NCI-H146 treated with DMSO at 0.1 percent for 48 hours (cell line): Measurements from ENCODE around the gene RFLNA.

Experiments
- DNase-seq: peaks from one replicate; lab custom pipeline; 2025; ENCODE audit not compliant: unreplicated experiment; lab: John Stamatoyannopoulos, UW

RFLNA gene

DNA sequence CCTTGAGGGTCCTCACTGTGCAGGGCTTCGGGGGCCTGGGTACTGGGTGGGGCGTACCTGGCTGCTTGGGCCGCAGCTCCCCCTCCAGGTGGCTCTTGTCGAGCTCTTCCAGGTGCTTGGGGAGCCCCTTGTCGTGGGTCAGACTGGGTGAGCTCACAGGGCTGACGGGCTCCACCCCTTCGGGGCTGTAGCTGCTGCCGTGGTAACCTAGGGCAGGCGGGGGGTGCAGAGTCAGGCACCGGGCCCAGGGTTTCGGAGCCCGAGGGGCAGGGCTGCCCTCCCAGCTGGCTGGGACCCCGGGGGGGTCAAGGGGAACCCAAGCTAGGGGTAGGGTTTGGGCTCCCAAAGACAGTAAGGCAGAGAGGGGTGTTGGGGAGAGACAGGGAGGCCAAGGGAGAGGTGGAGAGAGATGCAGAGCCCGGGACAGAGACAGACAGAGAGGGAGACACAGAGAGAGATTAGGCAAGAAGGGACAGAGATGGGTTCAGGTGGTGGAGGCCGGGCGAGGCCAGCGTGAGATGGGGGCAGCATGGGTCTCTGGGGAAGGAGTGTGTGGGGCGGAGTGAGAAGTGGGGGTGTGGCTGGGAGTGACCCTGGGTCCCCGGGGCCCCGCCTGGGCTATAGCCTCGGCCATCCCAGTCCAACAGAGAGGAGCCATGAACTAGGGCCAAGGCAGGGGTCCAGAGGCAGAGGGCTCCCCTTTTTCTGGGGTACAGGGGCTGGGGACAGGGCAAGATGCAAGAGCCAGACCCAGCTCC is 40.7 kb downstream of the RFLNA start:
- no peak for DNase-seq

DNA sequence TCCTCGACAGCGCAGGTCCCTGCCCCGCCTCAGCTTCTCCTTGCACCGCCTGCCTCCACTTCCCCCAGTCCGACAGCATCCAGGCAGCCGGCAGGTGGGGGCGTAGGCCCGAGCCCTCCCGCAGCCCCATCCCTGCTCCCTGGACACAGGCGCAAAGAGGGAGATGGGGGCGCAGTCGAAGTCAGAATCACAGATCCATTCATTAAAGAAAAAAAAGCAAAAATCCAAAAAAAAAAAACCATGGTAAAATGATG is 41.2 kb downstream of the RFLNA start:
- no peak for DNase-seq

DNA sequence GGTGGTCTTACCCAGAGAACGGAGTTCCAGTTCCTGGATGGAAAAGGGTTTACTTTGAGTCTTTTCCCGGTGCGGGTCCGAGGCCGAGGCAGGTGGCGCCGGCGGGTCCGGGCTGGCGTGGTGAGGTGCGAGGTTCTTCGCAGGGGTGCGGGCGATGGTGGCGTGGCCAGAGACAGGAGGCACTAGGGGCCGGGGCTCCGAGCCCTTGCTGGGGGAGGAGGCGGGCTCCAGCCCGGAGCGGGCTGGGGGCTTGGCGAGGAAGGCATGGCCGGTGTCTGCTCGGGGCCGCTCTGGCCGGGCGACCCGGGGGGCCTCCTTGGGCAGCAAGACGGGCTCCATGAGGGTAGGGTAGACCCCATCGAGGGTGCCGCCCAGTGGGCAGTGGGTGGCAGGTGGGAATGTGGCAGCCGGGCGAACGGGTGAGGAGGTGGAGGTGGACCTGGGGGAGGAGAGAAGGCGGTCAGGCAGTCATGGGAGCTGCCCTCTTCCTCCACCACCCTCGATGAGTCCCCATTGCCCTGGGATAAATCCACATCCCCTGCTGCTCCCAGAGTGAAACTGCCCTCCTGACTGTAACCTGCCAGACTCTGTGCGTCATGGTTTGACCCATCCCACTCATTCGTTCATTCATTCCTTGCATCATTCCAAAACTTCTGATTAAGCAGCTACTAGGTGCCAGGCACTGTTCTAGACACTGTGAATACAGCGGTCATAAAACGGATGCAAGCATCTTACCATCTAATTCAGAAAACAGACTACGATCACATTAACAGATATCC is 42.0 kb downstream of the RFLNA start:
- no peak for DNase-seq

GRCh38 chr12:124337622-124338021 is 42.7 kb downstream of the RFLNA start:
- DNase-seq, result no peak

DNA sequence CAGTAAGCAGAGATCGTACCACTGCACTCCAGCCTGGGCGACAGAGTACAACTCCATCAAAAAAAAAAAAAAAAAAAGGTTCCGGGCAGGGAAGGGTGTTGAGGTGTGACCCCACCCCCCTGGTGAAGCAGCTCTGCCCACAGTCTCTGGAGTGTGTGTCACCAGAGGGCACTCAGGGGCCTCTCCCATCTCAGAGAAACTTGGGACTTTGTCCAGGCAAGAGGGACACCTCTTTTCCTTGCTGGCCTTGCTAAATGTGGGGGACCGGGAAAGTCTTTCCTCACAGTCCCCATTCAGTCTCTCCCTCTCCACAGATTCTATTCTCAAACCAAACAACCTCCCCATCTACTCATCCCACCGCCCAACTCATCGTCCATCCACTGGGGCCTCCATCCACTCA is 43.6 kb downstream of the RFLNA start:
- no peak for DNase-seq

DNA sequence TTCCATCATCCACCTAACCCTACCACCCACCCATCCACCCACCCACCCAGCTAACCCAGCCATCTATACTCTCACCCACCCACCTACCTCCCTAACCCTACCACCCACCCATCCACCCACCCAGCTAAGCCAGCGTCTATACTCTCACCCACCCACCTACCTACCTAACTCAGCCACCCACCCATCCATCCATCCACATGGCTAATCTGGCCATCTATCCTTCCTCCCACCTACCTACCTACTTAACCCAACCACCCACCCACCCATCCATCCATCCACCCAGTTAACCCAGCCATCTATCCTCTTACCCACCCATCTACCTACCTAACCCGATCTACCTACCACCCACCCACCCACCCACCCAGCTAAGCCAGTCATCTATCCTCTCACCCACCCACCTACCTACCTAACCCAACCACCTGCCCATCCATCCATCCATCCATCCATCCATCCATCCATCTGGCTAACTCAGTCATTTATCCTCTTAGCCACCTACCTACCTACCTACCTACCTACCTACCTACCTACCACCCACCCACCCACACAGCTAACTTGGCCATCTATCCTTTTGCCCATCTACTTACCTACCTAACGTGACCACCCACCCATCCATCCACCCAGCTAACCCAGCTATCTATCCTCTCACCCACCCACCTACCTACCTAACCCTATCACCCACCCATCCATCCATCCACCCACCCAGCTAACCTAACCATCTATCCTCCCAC is 44.1 kb downstream of the RFLNA start:
- no peak for DNase-seq

DNA sequence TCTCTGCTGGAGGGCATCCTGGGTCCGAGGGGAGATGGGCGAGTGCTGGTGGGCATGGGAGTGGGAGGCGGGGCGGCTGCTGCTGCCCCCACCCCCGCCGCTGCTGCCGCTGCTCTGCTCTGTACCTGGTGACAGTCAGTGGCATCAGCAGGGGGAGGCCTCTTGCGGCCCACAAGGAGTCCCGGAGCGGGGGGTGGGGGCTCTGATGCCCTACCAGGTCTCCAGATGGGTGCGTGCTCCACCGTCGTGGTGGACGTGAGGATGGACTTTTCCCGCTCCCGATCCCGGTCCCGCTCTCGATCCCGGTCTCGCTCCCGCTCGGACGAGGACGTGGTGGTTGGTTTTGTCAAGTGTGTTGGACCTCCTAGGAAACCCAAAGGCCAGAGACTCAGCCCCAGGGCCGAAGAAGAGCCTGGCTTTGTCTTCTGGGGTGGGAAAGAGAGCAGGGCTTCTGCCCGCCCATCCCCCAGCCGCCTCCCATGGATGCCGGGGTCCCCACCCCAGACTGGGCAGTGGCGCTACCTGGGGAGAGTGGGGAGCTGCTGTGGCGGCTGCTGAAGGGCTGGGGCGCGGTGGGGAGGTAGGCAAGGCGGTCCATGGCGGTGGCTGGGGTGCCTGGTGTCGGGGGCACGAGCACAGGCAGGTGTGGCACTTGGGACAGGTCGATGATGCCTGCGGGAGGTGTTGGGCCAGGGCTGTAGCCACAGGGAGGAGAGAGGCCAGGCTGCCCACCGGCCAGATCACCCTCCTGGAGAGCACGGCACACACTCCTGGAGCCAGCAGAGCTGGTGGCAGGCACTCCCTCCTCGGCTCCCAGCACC is 45.4 kb downstream of the RFLNA start:
- no peak for DNase-seq

- no peak for DNase-seq
Observed at GRCh38 chr12:124341645-124342069, 46.8 kb downstream of the RFLNA start.

DNA sequence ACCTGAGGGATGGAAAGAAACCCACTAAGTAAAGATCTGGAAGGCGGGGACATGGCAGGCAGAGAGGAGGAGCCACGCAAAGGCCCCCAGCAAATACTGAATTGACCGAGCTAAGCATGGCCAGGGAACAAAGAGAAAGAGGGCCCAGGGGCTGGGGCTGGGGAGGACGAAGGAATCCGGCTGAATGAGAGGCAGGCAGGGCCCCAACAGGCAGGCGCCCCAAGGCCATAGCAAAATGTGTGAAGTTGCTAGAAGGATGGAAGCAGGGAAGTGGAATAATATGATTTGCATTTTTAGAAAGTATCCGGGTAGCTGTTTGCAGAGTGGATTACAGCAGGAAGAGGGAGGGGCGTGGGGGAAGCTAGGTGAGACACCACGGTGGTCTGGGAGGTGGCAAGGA is 49.1 kb downstream of the RFLNA start:
- no peak for DNase-seq

- no peak for DNase-seq
Observed at GRCh38 chr12:124344526-124344925, 49.6 kb downstream of the RFLNA start.

GRCh38 chr12:124345795-124346194 is 50.9 kb downstream of the RFLNA start:
- DNase-seq, result no peak

DNA sequence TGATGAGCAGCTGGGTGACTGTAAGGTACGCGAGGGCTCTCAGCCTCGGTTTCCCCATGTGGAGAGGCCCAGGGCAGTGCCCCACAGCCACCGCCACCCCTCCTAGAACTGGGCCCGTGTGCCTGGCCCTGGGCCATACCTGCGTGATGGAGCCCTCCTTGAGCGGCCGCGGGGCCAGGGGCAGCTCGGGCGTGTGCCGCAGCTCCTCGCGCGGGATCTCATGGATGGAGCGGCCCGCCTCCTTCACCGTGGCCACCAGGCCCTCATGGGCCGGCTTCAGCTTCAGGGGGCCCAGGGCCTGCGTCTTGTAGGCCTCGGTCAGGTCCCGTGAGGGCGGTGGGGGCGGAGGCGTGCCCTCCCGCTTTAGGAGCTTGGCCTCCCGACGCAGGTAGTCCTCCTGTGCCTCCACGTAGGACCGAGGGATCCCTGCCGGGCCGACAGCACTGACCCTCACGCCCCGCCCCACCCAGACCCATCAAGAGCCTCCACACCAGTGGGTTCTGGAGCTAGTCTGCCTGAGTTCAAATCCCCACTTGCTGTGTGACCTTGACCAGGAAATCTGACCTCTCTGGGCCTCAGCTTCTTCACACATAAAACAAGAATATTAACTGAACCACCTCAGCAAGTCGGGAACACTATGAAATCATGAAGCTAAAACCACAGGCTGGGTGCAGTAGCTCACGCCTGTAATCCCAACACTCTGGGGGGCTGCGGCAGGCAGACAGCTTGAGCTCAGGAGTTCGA is 51.7 kb downstream of the RFLNA start:
- DNase-seq, result no peak

GRCh38 chr12:124347335-124347734 is 52.4 kb downstream of the RFLNA start:
- no peak for DNase-seq

GRCh38 chr12:124347805-124348658 is 53.1 kb downstream of the RFLNA start:
- DNase-seq, result no peak

DNA sequence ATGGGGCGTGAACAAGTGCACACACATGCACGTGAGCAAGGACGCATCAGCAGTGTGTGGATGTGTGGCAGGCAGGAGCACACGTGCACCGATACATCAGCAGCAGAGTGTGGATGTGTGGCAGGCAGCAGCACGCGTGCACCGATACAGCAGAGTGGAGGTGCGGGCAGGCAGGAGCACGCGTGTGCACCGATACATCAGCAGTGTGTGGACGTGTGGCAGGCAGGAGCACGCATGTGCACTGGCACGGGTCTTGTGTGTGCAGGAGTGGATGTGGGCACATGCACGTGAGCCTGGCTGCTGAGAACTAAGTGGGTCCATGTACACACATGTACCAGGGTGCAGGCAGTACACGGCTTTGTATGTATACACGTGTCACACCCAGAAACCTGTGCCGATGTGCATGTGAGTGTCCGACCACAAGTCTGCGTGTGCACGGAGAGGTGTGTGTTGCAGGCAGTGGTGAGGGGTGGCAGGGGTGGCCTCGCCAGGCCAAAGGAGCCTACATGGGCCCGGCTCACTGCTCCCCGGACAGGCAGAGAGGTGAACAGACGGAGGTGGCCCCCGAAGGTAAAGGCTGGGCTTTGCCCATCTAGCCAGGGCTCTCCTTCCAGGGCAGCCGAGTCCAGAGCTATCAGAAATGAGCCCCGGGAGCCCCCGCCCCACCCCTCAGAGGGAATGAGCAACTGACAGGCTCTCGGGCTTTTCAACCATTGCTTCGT is 53.9 kb downstream of the RFLNA start:
- DNase-seq, result no peak

DNA sequence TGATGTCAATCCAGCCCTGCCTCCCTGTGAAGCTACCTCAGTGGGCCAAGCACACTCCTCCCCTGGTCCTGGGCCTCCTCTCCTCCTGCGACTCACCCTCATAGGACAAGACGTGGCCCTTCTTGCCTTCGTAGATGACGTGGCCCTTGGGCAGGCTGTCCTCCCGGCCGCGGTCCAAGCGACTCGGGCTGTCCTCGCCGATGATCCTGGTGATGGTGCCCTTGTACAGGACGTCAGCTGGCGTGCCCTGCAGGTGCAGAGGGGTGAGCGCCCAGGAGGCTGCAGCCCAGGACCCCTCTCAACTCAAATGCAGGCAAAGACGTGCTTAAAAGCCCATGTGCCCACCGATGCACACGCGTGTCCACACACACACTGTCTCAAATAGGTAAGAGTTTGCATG is 55.6 kb downstream of the RFLNA start:
- no peak for DNase-seq

GRCh38 chr12:124351422-124351821 is 56.5 kb downstream of the RFLNA start:
- no peak for DNase-seq

- DNase-seq, result no peak
Observed at GRCh38 chr12:124352257-124352656, 57.4 kb downstream of the RFLNA start.

GRCh38 chr12:124352839-124353238 is 57.9 kb downstream of the RFLNA start:
- peak; percentile 37 for DNase-seq
